NCI-H146 treated with DMSO at 0.1 percent for 48 hours (cell line): ENCODE data around the gene RTKN2.

Experiments
- DNase-seq: peaks from one replicate; lab custom pipeline; 2025; ENCODE audit not compliant: unreplicated experiment; lab: John Stamatoyannopoulos, UW

Gene RTKN2

GRCh38 chr10:62178568-62178967 lies 90.1 kb downstream of the RTKN2 start:
- no peak for DNase-seq

GRCh38 chr10:62177111-62177510 lies 91.5 kb downstream of the RTKN2 start:
- DNase-seq: no peak

DNA sequence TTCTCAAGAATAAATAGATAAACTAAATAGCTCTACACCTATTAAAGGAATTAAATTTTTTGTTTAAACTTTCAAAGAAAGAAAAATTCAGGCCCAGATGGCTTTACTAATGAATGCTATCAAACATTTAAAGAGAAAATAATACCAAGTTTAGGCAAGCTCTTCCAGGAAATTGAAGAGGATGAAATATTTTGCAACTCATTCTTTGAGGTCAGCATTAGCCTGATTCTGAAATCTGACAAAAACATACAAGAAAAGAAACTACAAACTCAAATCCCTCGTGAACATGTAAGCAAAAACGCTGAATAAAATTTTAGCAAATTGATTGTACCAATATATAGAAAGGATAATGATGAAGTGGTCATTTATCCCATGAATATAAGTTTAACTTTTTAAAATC lies 93.4 kb downstream of the RTKN2 start:
- DNase-seq: no peak

GRCh38 chr10:62172465-62172864 lies 96.2 kb downstream of the RTKN2 start:
- DNase-seq: no peak

DNA sequence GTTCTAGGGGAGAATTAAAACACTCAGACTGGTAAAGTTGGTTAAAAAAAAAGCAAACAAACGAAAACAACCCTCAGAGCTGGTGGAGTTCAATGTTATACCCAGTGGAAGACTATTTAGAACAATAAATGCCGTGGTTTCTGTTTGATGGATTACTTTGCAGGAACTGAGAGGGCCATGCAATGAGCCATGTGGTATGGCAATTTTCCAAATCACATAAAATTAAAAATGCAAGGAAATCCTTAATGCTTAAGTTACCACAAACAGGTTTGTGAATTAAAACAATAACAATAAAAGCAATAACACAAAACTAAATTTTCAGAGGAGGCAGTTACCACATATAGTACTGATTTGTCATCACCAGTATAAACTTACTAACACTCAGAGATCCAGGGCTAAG lies 96.9 kb downstream of the RTKN2 start:
- DNase-seq: no peak

DNA sequence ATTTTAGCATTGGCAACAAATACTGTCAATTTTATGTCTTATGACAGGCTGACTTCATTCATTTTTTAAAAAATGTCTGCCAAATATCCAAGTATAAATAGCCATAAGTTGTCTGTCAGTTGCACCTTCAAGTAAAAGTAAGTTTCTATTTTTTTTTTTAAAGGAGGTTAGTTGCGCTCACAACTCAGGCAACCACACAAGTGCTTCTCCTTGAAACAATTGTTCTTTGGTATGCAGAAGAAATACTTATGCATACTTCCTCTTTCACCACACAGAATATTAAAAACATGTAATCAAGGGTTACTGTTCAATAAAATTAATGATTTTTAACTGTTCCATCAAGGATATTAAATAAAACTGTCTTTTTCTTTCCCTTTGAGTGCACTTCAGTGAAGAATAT lies 97.9 kb downstream of the RTKN2 start:
- no peak for DNase-seq

DNA sequence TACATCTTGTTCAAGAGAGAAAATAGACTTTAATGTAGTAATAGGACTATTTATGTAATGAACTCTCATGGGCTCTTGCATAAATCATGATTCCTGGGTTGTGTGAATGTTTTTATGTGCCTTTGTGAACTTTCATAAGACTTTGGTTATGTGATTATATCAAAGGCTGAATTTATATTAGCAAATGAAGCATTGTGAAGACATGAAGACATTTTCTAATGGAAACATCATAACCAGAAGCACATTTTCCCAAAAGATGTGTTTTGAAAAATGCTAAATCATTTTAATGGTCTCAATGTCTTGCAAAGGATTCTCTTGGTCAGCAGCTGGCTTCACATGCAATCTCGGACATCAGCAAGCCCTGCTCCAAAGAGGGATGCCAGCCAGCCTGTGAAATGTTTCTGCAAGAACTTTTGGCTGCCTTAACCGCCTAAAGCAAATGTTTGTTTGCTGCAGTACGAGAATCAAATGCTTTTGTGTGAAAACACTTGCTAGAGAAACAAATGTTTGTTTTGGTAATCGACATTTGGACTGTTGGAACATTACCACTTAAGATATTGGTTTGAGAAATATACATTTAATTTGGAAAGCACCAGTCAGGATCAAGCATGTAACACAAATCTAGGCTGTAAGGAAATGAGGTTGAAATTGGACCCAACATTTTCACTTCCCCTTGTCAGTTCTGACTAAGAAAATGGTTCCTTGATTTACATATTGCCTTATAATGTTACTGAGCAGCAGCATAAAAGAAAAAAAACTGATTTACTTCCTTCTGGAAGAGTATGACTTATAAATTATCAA lies 102.1 kb downstream of the RTKN2 start:
- DNase-seq: no peak

GRCh38 chr10:62165803-62166202 lies 102.8 kb downstream of the RTKN2 start:
- DNase-seq: no peak

DNA sequence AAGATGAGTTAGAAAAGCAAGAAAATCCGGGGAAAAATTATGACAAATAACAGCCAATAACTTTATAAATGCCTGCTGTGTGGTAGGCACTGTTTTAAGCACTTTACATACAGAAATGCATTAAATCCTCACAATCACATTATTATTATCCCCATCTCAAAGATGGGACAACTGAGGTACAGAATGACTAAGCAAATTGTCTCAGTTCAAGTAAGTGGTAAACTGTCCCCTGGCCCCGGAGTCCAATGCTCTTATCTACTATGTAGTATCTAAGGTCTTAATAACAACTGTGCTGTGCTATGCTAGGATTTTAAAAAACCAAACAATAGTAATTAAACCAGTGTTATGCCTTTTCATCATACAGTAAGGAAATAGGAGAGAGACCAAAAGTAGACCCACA lies 105.6 kb downstream of the RTKN2 start:
- DNase-seq: no peak

DNA sequence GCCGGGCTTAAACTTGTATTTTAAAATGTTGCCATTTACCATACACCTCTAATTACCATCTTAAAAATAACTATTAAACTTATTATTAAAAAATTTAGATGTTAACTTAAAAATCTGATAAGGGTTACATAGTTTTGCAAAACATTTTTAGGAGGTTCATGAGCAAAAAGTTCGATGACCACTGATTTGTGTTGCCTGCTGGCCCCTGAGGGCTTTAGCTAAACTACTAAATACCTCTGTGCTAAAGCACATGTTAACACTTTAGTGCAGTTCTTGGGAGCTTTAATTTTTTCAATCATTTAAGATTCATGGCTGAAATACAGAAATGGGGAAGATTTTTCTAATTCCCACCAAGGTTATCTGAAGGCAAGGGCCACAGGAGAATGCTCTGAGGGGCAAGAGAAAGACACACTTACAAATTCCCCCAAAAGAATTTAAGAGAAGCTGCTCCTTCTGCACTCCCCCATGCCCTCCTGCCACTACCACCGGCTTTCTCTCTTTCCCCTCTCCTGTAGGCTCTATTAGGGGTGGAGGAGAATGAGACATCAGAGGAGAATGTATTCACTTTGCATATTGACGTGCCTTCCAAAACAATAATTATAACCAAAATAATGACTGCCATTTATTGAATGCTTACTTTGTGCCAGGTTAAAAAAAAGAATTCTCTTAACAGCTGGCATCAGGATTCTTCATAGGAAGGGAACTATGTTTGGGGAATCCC lies 106.2 kb downstream of the RTKN2 start:
- DNase-seq: no peak

- DNase-seq: no peak
Observed at GRCh38 chr10:62159351-62159750, 109.3 kb downstream of the RTKN2 start.

- no peak for DNase-seq
Observed at GRCh38 chr10:62157601-62158000, 111.0 kb downstream of the RTKN2 start.

- no peak for DNase-seq
Observed at GRCh38 chr10:62155054-62155680, 113.5 kb downstream of the RTKN2 start.

DNA sequence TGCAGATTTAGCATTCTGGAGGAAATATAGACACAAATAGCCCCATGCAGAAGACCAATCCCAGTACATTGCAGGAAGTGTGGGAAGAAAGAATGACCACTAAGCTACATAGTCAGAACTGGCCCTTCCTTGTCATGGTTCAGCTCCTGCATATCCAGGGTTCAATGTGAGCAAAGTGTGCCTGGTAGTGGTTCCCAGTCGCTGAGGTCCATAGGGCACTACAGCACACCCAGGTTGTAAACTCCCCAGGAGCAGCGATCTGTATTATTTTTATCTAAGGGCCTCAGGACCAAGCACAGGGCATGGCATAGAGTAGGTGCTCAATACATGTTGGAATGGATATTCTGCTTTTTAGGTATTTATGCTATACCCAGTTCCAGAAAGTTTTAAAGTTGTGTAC lies 114.4 kb downstream of the RTKN2 start:
- no peak for DNase-seq

DNA sequence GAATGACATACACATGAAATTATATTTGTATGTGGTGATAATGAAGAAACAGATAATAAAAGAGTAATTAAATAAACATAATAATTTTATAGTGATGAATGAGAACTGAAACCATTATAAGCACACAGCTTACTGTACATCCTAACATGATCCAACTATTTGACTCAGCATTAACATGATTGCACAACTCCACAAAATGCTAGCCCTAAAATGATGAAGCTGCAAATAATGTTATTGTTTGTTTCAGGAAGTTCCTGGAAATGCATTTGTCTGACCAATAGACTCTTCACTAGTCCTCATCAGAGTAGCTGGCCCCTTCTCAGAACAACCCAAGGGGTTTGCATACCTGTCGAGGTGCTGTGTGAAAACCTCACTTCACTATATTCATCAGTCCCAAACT lies 115.5 kb downstream of the RTKN2 start:
- no peak for DNase-seq

DNA sequence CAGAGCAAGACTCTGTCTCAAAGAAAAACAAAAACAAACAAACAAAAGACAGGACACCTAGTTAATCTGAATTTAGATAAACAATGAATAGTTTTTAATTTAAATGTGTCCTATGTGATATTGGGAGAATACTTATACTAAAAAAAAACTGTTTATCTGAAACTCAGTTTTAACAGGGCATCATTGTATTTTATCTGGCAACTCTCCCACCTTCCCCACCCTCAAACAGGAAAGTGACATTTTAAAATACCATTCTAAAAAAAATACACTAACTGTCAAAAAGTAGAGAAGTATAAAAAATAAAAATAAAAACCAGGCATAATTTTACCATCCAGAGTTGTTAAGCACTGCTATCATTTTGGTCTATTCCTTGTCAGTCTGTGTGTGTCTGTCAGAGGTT lies 119.0 kb downstream of the RTKN2 start:
- DNase-seq: no peak

- DNase-seq: no peak
Observed at GRCh38 chr10:62148155-62148554, 120.5 kb downstream of the RTKN2 start.

- DNase-seq: no peak
Observed at GRCh38 chr10:62147425-62147824, 121.2 kb downstream of the RTKN2 start.

DNA sequence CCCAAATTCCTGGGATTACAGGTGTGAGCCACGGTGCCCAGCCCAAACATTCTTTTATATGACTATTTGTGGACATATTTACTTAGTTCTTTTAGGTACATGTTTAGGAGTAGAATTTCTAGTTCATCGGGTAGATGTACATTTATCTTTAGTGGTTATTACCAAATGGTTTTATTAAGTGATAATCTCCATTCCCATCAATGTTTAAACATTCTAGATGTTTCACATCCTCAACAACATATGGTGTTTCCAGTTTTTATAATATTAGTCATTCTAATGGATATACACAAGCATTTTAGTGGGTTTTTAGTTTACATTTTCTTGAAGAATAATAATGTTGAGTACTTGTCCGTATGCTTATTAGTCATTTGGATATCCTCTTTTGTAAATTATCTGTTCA lies 131.7 kb downstream of the RTKN2 start:
- no peak for DNase-seq

GRCh38 chr10:62133618-62134017 lies 135.0 kb downstream of the RTKN2 start:
- no peak for DNase-seq
